Peyer's patch (tissue), 4 donors: ENCODE data around the gene FLT1.

Experiments used
- POLR2A ChIP-seq, 2 donors: fragments of 450-650 bp; IDR thresholded peaks; one replicate each; pipeline ENCODE4 v1.5.1; 2017; ENCODE audit warnings: antibody characterized with exemption in 2 of 2, mild to moderate bottlenecking in 2 of 2, moderate library complexity in 2 of 2
- TF ChIP-seq, protein P1 (sequence below), 6 experiments: fragments of 450-650 bp in 4 of 6; fragments of 200-600 bp in 2 of 6; sonication (generic) in 1 of 6; IDR thresholded peaks; one replicate each; pipeline ENCODE4 v1.5.1; 2017 to 2019; ENCODE audit warnings: antibody characterized with exemption in 6 of 6, mild to moderate bottlenecking in 3 of 6, moderate library complexity in 1 of 6

DNA sequence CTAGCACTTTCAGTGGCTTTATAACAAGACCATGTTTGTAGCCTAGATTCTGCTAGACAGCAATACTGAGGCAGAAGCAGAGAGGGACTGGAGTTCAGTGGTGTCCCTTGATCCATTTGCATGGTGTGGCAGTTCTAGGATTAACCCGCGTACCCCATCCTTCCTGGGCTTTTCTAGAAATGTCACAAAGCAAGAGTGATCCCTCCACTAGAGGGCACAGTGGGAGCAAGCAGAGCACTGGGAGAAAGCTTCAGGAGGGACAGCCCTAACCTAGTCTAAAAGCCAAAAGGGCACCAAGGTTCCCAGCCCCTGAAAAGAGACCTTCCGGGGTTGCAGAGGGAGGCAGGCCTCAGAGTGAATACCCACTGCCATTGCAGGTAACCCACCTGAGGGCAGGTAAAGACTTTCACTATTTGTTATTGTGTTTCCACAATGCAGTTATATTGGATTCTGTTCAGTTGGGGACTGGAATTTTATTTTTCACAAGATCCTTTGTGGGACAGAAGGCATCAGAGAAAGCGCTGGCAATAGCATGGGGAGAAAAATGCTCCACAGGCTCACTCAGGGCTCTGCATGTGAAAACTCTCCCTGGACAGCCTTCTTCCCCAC, 170.6 kb downstream of the FLT1 start:
- no peak for TF ChIP-seq POLR2A (IDR thresholded peaks at IDR 0.05)
- TF ChIP-seq, protein P1, sequence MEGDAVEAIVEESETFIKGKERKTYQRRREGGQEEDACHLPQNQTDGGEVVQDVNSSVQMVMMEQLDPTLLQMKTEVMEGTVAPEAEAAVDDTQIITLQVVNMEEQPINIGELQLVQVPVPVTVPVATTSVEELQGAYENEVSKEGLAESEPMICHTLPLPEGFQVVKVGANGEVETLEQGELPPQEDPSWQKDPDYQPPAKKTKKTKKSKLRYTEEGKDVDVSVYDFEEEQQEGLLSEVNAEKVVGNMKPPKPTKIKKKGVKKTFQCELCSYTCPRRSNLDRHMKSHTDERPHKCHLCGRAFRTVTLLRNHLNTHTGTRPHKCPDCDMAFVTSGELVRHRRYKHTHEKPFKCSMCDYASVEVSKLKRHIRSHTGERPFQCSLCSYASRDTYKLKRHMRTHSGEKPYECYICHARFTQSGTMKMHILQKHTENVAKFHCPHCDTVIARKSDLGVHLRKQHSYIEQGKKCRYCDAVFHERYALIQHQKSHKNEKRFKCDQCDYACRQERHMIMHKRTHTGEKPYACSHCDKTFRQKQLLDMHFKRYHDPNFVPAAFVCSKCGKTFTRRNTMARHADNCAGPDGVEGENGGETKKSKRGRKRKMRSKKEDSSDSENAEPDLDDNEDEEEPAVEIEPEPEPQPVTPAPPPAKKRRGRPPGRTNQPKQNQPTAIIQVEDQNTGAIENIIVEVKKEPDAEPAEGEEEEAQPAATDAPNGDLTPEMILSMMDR (IDR thresholded peaks at IDR 0.05): peak; percentile 28 to 74 (median 62)
